A549 (cell line): Measurements from ENCODE around the gene FOCAD. TPM values are rescaled to one million over a fixed set of nuclear protein-coding genes. Genes with fewer than 3 reads are reported as not detected.

Source experiments
- ATAC-seq, 2 experiments: fragments of 200-7000 bp in 1 of 2; fragments of >200 bp in 1 of 2; cut with Nextera tagmentation in 1 of 2; cut with Tn5 transposase in 1 of 2; 3 replicates each; pipeline versions ENCODE4 v1.8.0 to v1.9.1; 2018 to 2020; ENCODE audit warnings: mild to moderate bottlenecking in 1 of 2, moderate library complexity in 1 of 2
- CTCF ChIA-PET: fragments of 300-600 bp; sonication (Branson Sonifier 250); formaldehyde crosslinking; extraction: SDS; loops from one replicate; lab custom pipeline; 2021; ENCODE audit warnings: antibody characterized with exemption, inconsistent platforms; lab: Yijun Ruan, JAX
- POLR2A ChIA-PET: fragments of 350-600 bp; formaldehyde crosslinking; extraction: SDS; loops from one replicate; lab custom pipeline; 2021; ENCODE audit warnings: antibody characterized with exemption, inconsistent platforms; lab: Yijun Ruan, JAX
- DNase-seq, 2 experiments: peaks; one replicate each; pipeline versions ENCODE4 v3.0.0 to v3.0.0-alpha.2; 2011 to 2016; ENCODE audit warnings: low read depth in 1 of 2, low spot score in 1 of 2
- FAIRE-seq: peaks from 2 replicates; lab custom pipeline; 2011; peaks lifted over from hg19 to GRCh38; lab: Jason Lieb, UNC
- H3K27ac ChIP-seq, 2 experiments: fragments of >200 bp; sonication (Bioruptor Twin); formaldehyde crosslinking; 3 replicates each; pipeline ENCODE4 v1.5.1; 2016 to 2017
- H3K4me1 ChIP-seq: fragments of >200 bp; sonication (Bioruptor Twin); formaldehyde crosslinking; 3 replicates; pipeline ENCODE4 v1.6.1; 2016
- H3K4me2 ChIP-seq: fragments of >200 bp; sonication (Bioruptor Twin); formaldehyde crosslinking; 3 replicates; pipeline ENCODE4 v1.6.1; 2016
- H3K4me3 ChIP-seq: fragments of >200 bp; sonication (Bioruptor Twin); formaldehyde crosslinking; 3 replicates; pipeline ENCODE4 v1.5.1; 2016
- H3K9me3 ChIP-seq: fragments of >200 bp; sonication (Bioruptor Twin); formaldehyde crosslinking; 3 replicates; pipeline ENCODE4 v1.6.1; 2016
- BCL3 ChIP-seq: fragments of >200 bp; sonication (Bioruptor Twin); formaldehyde crosslinking; IDR thresholded peaks from 3 replicates; pipeline ENCODE4 v1.6.1; 2016
- CBX2 ChIP-seq: fragments of 200-600 bp; sonication (generic); IDR thresholded peaks from 2 replicates; pipeline ENCODE4 v1.6.1; 2016; ENCODE audit warnings: low read depth, mild to moderate bottlenecking, borderline replicate concordance
- CEBPB ChIP-seq, 2 experiments: fragments of >200 bp in 1 of 2; sonication (Bioruptor Twin) in 1 of 2; formaldehyde crosslinking in 1 of 2; IDR thresholded peaks; 2 replicates each; pipeline ENCODE4 v1.6.1; 2012 to 2016
- CHD4 ChIP-seq: fragments of 200-600 bp; sonication (generic); IDR thresholded peaks from 2 replicates; pipeline ENCODE4 v1.6.1; 2016; ENCODE audit warnings: antibody characterized with exemption, mild to moderate bottlenecking, borderline replicate concordance
- ELK1 ChIP-seq: fragments of 150-350 bp; IDR thresholded peaks from 2 replicates; pipeline ENCODE4 v1.6.1; 2014; ENCODE audit warnings: low read depth, mild to moderate bottlenecking, low read length
- EP300 ChIP-seq, 2 experiments: fragments of >200 bp; sonication (Bioruptor Twin); formaldehyde crosslinking; IDR thresholded peaks; 2 replicates in 1 of 2; 3 replicates in 1 of 2; pipeline ENCODE4 v1.6.1; 2016 to 2017
- HMGXB4 ChIP-seq: fragments of 250-450 bp; sonication (Bioruptor Pico); IDR thresholded peaks from 2 replicates; pipeline ENCODE4 v1.5.0; 2021; ENCODE audit warnings: mild to moderate bottlenecking, moderate library complexity, borderline replicate concordance
- HOXB13 ChIP-seq: fragments of 250-450 bp; sonication (Bioruptor Pico); IDR thresholded peaks from 2 replicates; pipeline ENCODE4 v1.5.0; 2020; ENCODE audit warnings: low read depth, mild to moderate bottlenecking, moderate library complexity
- MAZ ChIP-seq: fragments of 150-350 bp; IDR thresholded peaks from 2 replicates; pipeline ENCODE4 v1.6.1; 2014; ENCODE audit warnings: antibody characterized with exemption, low read depth, low read length, borderline replicate concordance
- NFE2L2 ChIP-seq: fragments of 150-350 bp; conservative IDR thresholded peaks from 2 replicates; pipeline ENCODE4 v1.6.1; 2014; ENCODE audit warnings: low read length
- PHF8 ChIP-seq: fragments of 200-600 bp; sonication (generic); IDR thresholded peaks from 2 replicates; pipeline ENCODE4 v1.6.1; 2016; ENCODE audit warnings: low read depth, mild to moderate bottlenecking, antibody characterized with exemption, moderate library complexity, borderline replicate concordance
- POLR2A ChIP-seq: IDR thresholded peaks from 2 replicates; pipeline ENCODE4 v1.6.1; 2012; ENCODE audit warnings: mild to moderate bottlenecking, low read length
- RAD21 ChIP-seq, 2 experiments: fragments of >200 bp in 1 of 2; sonication (Bioruptor Twin) in 1 of 2; formaldehyde crosslinking in 1 of 2; IDR thresholded peaks in 1 of 2; conservative IDR thresholded peaks in 1 of 2; 2 replicates in 1 of 2; 3 replicates in 1 of 2; pipeline ENCODE4 v1.6.1; 2012 to 2018; ENCODE audit warnings: inconsistent platforms in 1 of 2
- REST ChIP-seq: fragments of 200-600 bp; sonication (generic); IDR thresholded peaks from 2 replicates; pipeline ENCODE4 v1.6.1; 2016; ENCODE audit warnings: antibody characterized with exemption, mild to moderate bottlenecking, moderate library complexity
- RNF2 ChIP-seq: fragments of 200-600 bp; sonication (generic); IDR thresholded peaks from 2 replicates; pipeline ENCODE4 v1.6.1; 2016; ENCODE audit warnings: low read depth, mild to moderate bottlenecking, antibody characterized with exemption, moderate library complexity, borderline replicate concordance
- TP53 ChIP-seq: fragments of 250-450 bp; sonication (Bioruptor Pico); IDR thresholded peaks from 2 replicates; pipeline ENCODE4 v1.5.0; 2021; ENCODE audit warnings: mild to moderate bottlenecking, moderate library complexity
- WGBS: methylation state at CpG from one replicate; pipeline ENCODE4 v1.1.6; 2017; ENCODE audit errors: missing lambda C conversion rate; 5-methylcytosine and 5-hydroxymethylcytosine counted together
- polyA plus RNA-seq, 4 experiments: library from polyadenylated mRNA; depleted of rRNA in 3 of 4; stranded (reverse); fragments of >200 nt; fragmentation: RNase III in 1 of 4; extraction: RNeasy Plus Mini Kit Qiagen cat#74134 plus additional on column Dnase treatment in 1 of 4; gene quantifications; 2 replicates in 3 of 4; 3 replicates in 1 of 4; pipeline ENCODE4 v1.2.3, GENCODE V29; 2011 to 2017

Gene FOCAD
- polyA plus RNA-seq, 2 of the 4 experiments (the other 2 are of a cell fraction) = 22.0 to 53.8 TPM

GRCh38 chr9:20853866-20854265, 169.8 kb downstream of the FOCAD start:
- 92% methylated on average over 2 of the region's 2 CpGs for whole genome bisulfite sequencing
- Histone ChIP-seq H3K4me1 (no peaks in the 10 kb centered on the region), H3K4me3 (no peak overlapping the region), H3K9me3 (no peaks in the 10 kb centered on the region), H3K27ac (no peak overlapping the region), H3K4me2 (no peak overlapping the region)
- CTCF ChIA-PET = interaction anchor here (0.7 kb wide), 1 partner anchor 368 kb away, joined by 3 read pairs; no protein-coding TSS in a partner anchor
- TF ChIP-seq RNF2 (no peak), HOXB13 (CRISPR knock-in tag) (no peak), NFE2L2 (no peak), MAZ (no peak)
- TF ChIP-seq, all 56 proteins: peak for 0
- FAIRE-seq (no peak), DNase-seq (no peak), ATAC-seq (no peak)
- POLR2A ChIA-PET = no interaction called here

- ATAC-seq (no peak), DNase-seq (no peak), FAIRE-seq (no peak)
- Histone ChIP-seq H3K27ac (no peak overlapping the region), H3K4me1 (no peaks in the 10 kb centered on the region), H3K4me2 (no peak overlapping the region), H3K4me3 (no peak overlapping the region), H3K9me3 (no peaks in the 10 kb centered on the region)
- no peak for TF ChIP-seq PHF8
- TF ChIP-seq CHD4 = no peak
- TF ChIP-seq TP53 (CRISPR knock-in tag) = no peak
- no peak for TF ChIP-seq POLR2A
- no peak for TF ChIP-seq REST
- no peak for TF ChIP-seq RAD21 (conservative IDR thresholded peaks at IDR 0.05 in 1 of 2, IDR thresholded peaks at IDR 0.05 in 1 of 2)
- no peak for TF ChIP-seq BCL3
- no peak for TF ChIP-seq CEBPB (IDR thresholded peaks at IDR 0.05)
- no peak for TF ChIP-seq CBX2
- no peak for TF ChIP-seq HMGXB4
- no peak for TF ChIP-seq ELK1
- no peak for TF ChIP-seq EP300 (IDR thresholded peaks at IDR 0.05)
- ChIA-PET POLR2A (no interaction called here), CTCF (no interaction called here)
- 77% methylated on average over 4 of the region's 4 CpGs for WGBS
Measured at GRCh38 chr9:20854444-20854843, 170.4 kb downstream of the FOCAD start.
